GM23248 (cell line): ENCODE data around the gene NPAS2. TPM values are rescaled to one million over a fixed set of nuclear protein-coding genes. Genes with fewer than 3 reads are reported as not detected.

Experiments used
- DNase-seq: peaks from one replicate; pipeline ENCODE4 v3.0.0-alpha.2; 2015
- H2AFZ ChIP-seq: fragments of 200-600 bp; sonication (generic); 2 replicates; pipeline ENCODE4 v1.6.1; 2016; ENCODE audit warnings: antibody characterized with exemption
- H3F3A ChIP-seq: fragments of 200-600 bp; sonication (generic); 2 replicates; pipeline ENCODE4 v1.6.1; 2016; ENCODE audit warnings: mild to moderate bottlenecking, antibody characterized with exemption, mixed run types; ENCODE audit not compliant: insufficient read depth
- H3K27ac ChIP-seq: fragments of 200-600 bp; sonication (generic); 2 replicates; pipeline ENCODE4 v1.5.1; 2016; ENCODE audit warnings: mild to moderate bottlenecking
- H3K27me3 ChIP-seq: fragments of 200-600 bp; sonication (generic); replicated peaks from 2 replicates; pipeline ENCODE4 v1.6.1; 2016; ENCODE audit warnings: mild to moderate bottlenecking; ENCODE audit not compliant: insufficient read depth
- H3K36me3 ChIP-seq: fragments of 200-600 bp; sonication (generic); 2 replicates; pipeline ENCODE4 v1.6.1; 2016; ENCODE audit warnings: low read depth, mild to moderate bottlenecking
- H3K4me1 ChIP-seq: fragments of 200-600 bp; sonication (generic); 2 replicates; pipeline ENCODE4 v1.6.1; 2016; ENCODE audit warnings: mild to moderate bottlenecking; ENCODE audit not compliant: insufficient read depth
- H3K4me2 ChIP-seq: fragments of 200-600 bp; sonication (generic); one replicate; pipeline ENCODE4 v1.6.1; 2016; ENCODE audit warnings: mild to moderate bottlenecking; ENCODE audit not compliant: unreplicated experiment
- H3K4me3 ChIP-seq: fragments of 200-600 bp; sonication (generic); 2 replicates; pipeline ENCODE4 v1.5.1; 2016; ENCODE audit warnings: mild to moderate bottlenecking
- H3K79me2 ChIP-seq: fragments of 200-600 bp; sonication (generic); 2 replicates; pipeline ENCODE4 v1.6.1; 2016; ENCODE audit warnings: mild to moderate bottlenecking; ENCODE audit not compliant: insufficient read depth
- H3K9ac ChIP-seq: fragments of 200-600 bp; sonication (generic); 2 replicates; pipeline ENCODE4 v1.6.1; 2016; ENCODE audit warnings: mild to moderate bottlenecking
- H3K9me2 ChIP-seq: fragments of 200-600 bp; sonication (generic); 2 replicates; pipeline ENCODE4 v1.6.1; 2016; ENCODE audit warnings: mixed run types, mild to moderate bottlenecking, moderate library complexity; ENCODE audit not compliant: insufficient read depth
- H3K9me3 ChIP-seq: fragments of 200-600 bp; sonication (generic); one replicate; pipeline ENCODE4 v1.6.1; 2017; ENCODE audit warnings: low read depth
- H4K20me1 ChIP-seq: fragments of 200-600 bp; sonication (generic); 2 replicates; pipeline ENCODE4 v1.6.0; 2016; ENCODE audit not compliant: insufficient read depth
- EZH2 ChIP-seq: fragments of 200-600 bp; sonication (generic); IDR thresholded peaks from 2 replicates; pipeline ENCODE4 v1.6.1; 2018; ENCODE audit warnings: antibody characterized with exemption, mild to moderate bottlenecking; ENCODE audit not compliant: insufficient read depth, poor library complexity, severe bottlenecking
- EZH2phosphoT487 ChIP-seq: fragments of 200-600 bp; sonication (generic); IDR thresholded peaks from 2 replicates; pipeline ENCODE4 v1.6.1; 2018; ENCODE audit warnings: antibody characterized with exemption, moderate library complexity, mild to moderate bottlenecking, low read depth; ENCODE audit not compliant: insufficient read depth
- WGBS, 2 experiments: methylation state at CpG; one replicate each; pipeline ENCODE4 v1.1.6; 2015 to 2017; ENCODE audit warnings: low lambda C conversion rate in 2 of 2, low coverage in 1 of 2; ENCODE audit errors: missing lambda C conversion rate in 2 of 2; 5-methylcytosine and 5-hydroxymethylcytosine counted together
- in situ Hi-C: fragments of 300-500 bp; cut with MboI; formaldehyde crosslinking; loops from 2 replicates; pipeline ENCODE4 v1.15.0; 2020
- polyA plus RNA-seq: library from polyadenylated mRNA; unstranded; fragments of >200 nt; fragmentation: Nextera tagmentation; extraction: Ambion mirVana; gene quantifications from 2 replicates; pipeline ENCODE4 v1.2.1, GENCODE V29; 2016
- total RNA-seq: library from RNA; depleted of rRNA; stranded (reverse); fragments of >200 nt; shearing (Covaris generic); gene quantifications from 2 replicates; pipeline ENCODE4 v1.2.3, GENCODE V29; 2014

Gene NPAS2
- total and polyA plus RNA-seq, 2 experiments from 2014 or later = 3.8 to 10.8 TPM

GRCh38 chr2:100968146-100969145 is 148.5 kb downstream of the NPAS2 start:
- 93 to 94% methylated on average over 27 to 28 of the region's 28 CpGs for WGBS, 2 experiments
- H3K4me2 ChIP-seq = no peak overlapping the region
- DNase-seq = no peak
- H4K20me1 ChIP-seq = no peaks in the 10 kb centered on the region
- H3K9me2 ChIP-seq = no peaks in the 10 kb centered on the region
- H3K4me3 ChIP-seq = no peak overlapping the region
- H3K4me1 ChIP-seq = peaks cover 12% of the 10 kb centered on the region
- TF ChIP-seq EZH2 (no peak), EZH2phosphoT487 (no peak)
- H3K27me3 ChIP-seq = no peaks in the 10 kb centered on the region
- no peaks in the 10 kb centered on the region for H3K36me3 ChIP-seq
- H3K79me2 ChIP-seq = no peaks in the 10 kb centered on the region
- no peaks in the 10 kb centered on the region for H3K9me3 ChIP-seq
- H2AFZ ChIP-seq = no peak overlapping the region
- no peak overlapping the region for H3K27ac ChIP-seq
- H3F3A ChIP-seq = no peaks in the 10 kb centered on the region
- no peak overlapping the region for H3K9ac ChIP-seq
- in situ Hi-C loops = no loop called here

GRCh38 chr2:100969998-100970397 is 150.1 kb downstream of the NPAS2 start:
- 97% methylated on average over 7 of the region's 7 CpGs for WGBS, 2 experiments
- H3K79me2 ChIP-seq = no peaks in the 10 kb centered on the region
- in situ Hi-C loops = no loop called here

GRCh38 chr2:100971221-100971620 is 151.3 kb downstream of the NPAS2 start:
- DNase-seq = no peak
- Histone ChIP-seq H3F3A (no peaks in the 10 kb centered on the region), H3K9me3 (no peaks in the 10 kb centered on the region), H3K4me2 (no peak overlapping the region), H2AFZ (no peak overlapping the region), H3K27me3 (no peaks in the 10 kb centered on the region), H3K27ac (no peak overlapping the region), H3K4me1 (no peaks in the 10 kb centered on the region), H3K9ac (no peak overlapping the region), H3K4me3 (no peak overlapping the region), H4K20me1 (no peaks in the 10 kb centered on the region), H3K9me2 (no peaks in the 10 kb centered on the region), H3K36me3 (no peaks in the 10 kb centered on the region), H3K79me2 (no peaks in the 10 kb centered on the region)
- TF ChIP-seq EZH2 = no peak
- no peak for TF ChIP-seq EZH2phosphoT487
- in situ Hi-C loops = no loop called here
- 95 to 99% methylated on average over 9 of the region's 9 CpGs for WGBS, 2 experiments

More at GRCh38 chr2:100969998-100970397, 150.1 kb downstream of the NPAS2 start:
- Histone ChIP-seq H2AFZ (no peak overlapping the region), H3K27ac (no peak overlapping the region), H3K36me3 (no peaks in the 10 kb centered on the region), H3K4me2 (no peak overlapping the region), H3K27me3 (no peaks in the 10 kb centered on the region), H3K9me3 (no peaks in the 10 kb centered on the region), H3K4me3 (no peak overlapping the region), H3K9ac (no peak overlapping the region), H3F3A (no peaks in the 10 kb centered on the region), H3K9me2 (no peaks in the 10 kb centered on the region), H4K20me1 (no peaks in the 10 kb centered on the region), H3K4me1 (peaks cover 6% of the 10 kb centered on the region)
- TF ChIP-seq EZH2phosphoT487 (no peak), EZH2 (no peak)
- no peak for DNase-seq

- no peak overlapping the region for H3K4me2 ChIP-seq
- H4K20me1 ChIP-seq = no peaks in the 10 kb centered on the region
- no peaks in the 10 kb centered on the region for H3K4me1 ChIP-seq
- no peaks in the 10 kb centered on the region for H3K36me3 ChIP-seq
- no peak overlapping the region for H3K27ac ChIP-seq
- no peak overlapping the region for H3K9ac ChIP-seq
- no peak overlapping the region for H2AFZ ChIP-seq
- H3K9me2 ChIP-seq = no peaks in the 10 kb centered on the region
- in situ Hi-C loops = no loop called here
- H3K9me3 ChIP-seq = no peaks in the 10 kb centered on the region
- WGBS, 2 experiments = 96 to 97% methylated on average over 7 of the region's 7 CpGs
- no peaks in the 10 kb centered on the region for H3F3A ChIP-seq
- no peak overlapping the region for H3K4me3 ChIP-seq
- TF ChIP-seq EZH2phosphoT487 (no peak), EZH2 (no peak)
- no peaks in the 10 kb centered on the region for H3K27me3 ChIP-seq
- DNase-seq = no peak
- no peaks in the 10 kb centered on the region for H3K79me2 ChIP-seq
These were observed 152.5 kb downstream of the NPAS2 start for GRCh38 chr2:100972452-100972851.
